Measurements from ENCODE around the gene DIRAS3.
"Not testable (repeated sequence)": the region's sequence is repeated elsewhere in the genome, so short reads cannot be mapped to it uniquely, and the experiment has no call there.

Gene DIRAS3

GRCh38 chr1:68078647-68079046 lies 28.2 kb upstream of the DIRAS3 start:
- Histone ChIP-seq H3K9ac (ENCODE audit: low read length) (no peak overlapping the region), H3K79me2 (ENCODE audit: insufficient read depth, low read length) (no peaks in the 10 kb centered on the region), H3F3A (ENCODE audit: insufficient read depth, low read length) (no peaks in the 10 kb centered on the region), H3K9me3 (ENCODE audit: low read length) (no peaks in the 10 kb centered on the region), H3K27ac (ENCODE audit: low read depth, low read length, poor library complexity, severe bottlenecking) (no peak overlapping the region), H2AFZ (ENCODE audit: low read length) (no peak overlapping the region), H3K4me2 (ENCODE audit: low read length) (no peak overlapping the region), H3K4me3 (ENCODE audit: low read depth, low read length, poor library complexity, severe bottlenecking) (no peak overlapping the region), H3K36me3 (ENCODE audit: insufficient read depth, low read length) (no peaks in the 10 kb centered on the region), H3K4me1 (ENCODE audit: insufficient read depth, low read length, severe bottlenecking) (no peaks in the 10 kb centered on the region), H3K9me2 (ENCODE audit: low read depth, low read length) (no peaks in the 10 kb centered on the region), H3K27me3 (ENCODE audit: insufficient read depth, low read length) (no peaks in the 10 kb centered on the region), H4K20me1 (ENCODE audit: insufficient read depth, low read length) (no peaks in the 10 kb centered on the region)
- TF ChIP-seq, protein P1, sequence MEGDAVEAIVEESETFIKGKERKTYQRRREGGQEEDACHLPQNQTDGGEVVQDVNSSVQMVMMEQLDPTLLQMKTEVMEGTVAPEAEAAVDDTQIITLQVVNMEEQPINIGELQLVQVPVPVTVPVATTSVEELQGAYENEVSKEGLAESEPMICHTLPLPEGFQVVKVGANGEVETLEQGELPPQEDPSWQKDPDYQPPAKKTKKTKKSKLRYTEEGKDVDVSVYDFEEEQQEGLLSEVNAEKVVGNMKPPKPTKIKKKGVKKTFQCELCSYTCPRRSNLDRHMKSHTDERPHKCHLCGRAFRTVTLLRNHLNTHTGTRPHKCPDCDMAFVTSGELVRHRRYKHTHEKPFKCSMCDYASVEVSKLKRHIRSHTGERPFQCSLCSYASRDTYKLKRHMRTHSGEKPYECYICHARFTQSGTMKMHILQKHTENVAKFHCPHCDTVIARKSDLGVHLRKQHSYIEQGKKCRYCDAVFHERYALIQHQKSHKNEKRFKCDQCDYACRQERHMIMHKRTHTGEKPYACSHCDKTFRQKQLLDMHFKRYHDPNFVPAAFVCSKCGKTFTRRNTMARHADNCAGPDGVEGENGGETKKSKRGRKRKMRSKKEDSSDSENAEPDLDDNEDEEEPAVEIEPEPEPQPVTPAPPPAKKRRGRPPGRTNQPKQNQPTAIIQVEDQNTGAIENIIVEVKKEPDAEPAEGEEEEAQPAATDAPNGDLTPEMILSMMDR (IDR thresholded peaks at IDR 0.05; ENCODE audit: low read length) = no peak
- TF ChIP-seq EZH2 (IDR thresholded peaks at IDR 0.05; ENCODE audit: borderline replicate concordance, low read length) = no peak

GRCh38 chr1:68074472-68074871 lies 24.0 kb upstream of the DIRAS3 start:
- Histone ChIP-seq H3K4me3 (ENCODE audit: low read depth, low read length, poor library complexity, severe bottlenecking) (no peak overlapping the region), H3F3A (ENCODE audit: insufficient read depth, low read length) (no peaks in the 10 kb centered on the region), H3K27ac (ENCODE audit: low read depth, low read length, poor library complexity, severe bottlenecking) (no peak overlapping the region), H3K27me3 (ENCODE audit: insufficient read depth, low read length) (no peaks in the 10 kb centered on the region), H4K20me1 (ENCODE audit: insufficient read depth, low read length) (no peaks in the 10 kb centered on the region), H3K4me2 (ENCODE audit: low read length) (no peak overlapping the region), H2AFZ (ENCODE audit: low read length) (no peak overlapping the region), H3K79me2 (ENCODE audit: insufficient read depth, low read length) (no peaks in the 10 kb centered on the region), H3K9me2 (ENCODE audit: low read depth, low read length) (no peaks in the 10 kb centered on the region), H3K9me3 (ENCODE audit: low read length) (no peaks in the 10 kb centered on the region), H3K4me1 (ENCODE audit: insufficient read depth, low read length, severe bottlenecking) (no peaks in the 10 kb centered on the region), H3K36me3 (ENCODE audit: insufficient read depth, low read length) (no peaks in the 10 kb centered on the region), H3K9ac (ENCODE audit: low read length) (no peak overlapping the region)
- TF ChIP-seq, protein P1 (IDR thresholded peaks at IDR 0.05; ENCODE audit: low read length) = no peak
- TF ChIP-seq EZH2 (IDR thresholded peaks at IDR 0.05; ENCODE audit: borderline replicate concordance, low read length) = no peak

GRCh38 chr1:68065766-68066165 lies 15.3 kb upstream of the DIRAS3 start:
- no peaks in the 10 kb centered on the region for H3K9me3 ChIP-seq (ENCODE audit: low read length)
- no peaks in the 10 kb centered on the region for H3K4me1 ChIP-seq (ENCODE audit: insufficient read depth, low read length, severe bottlenecking)
- no peaks in the 10 kb centered on the region for H3K36me3 ChIP-seq (ENCODE audit: insufficient read depth, low read length)
- no peak overlapping the region for H3K9ac ChIP-seq (ENCODE audit: low read length)
- H3K79me2 ChIP-seq (ENCODE audit: insufficient read depth, low read length) = no peaks in the 10 kb centered on the region
- no peaks in the 10 kb centered on the region for H3K9me2 ChIP-seq (ENCODE audit: low read depth, low read length)
- no peaks in the 10 kb centered on the region for H4K20me1 ChIP-seq (ENCODE audit: insufficient read depth, low read length)
- no peaks in the 10 kb centered on the region for H3K27me3 ChIP-seq (ENCODE audit: insufficient read depth, low read length)
- no peak overlapping the region for H2AFZ ChIP-seq (ENCODE audit: low read length)
- H3K4me2 ChIP-seq (ENCODE audit: low read length) = no peak overlapping the region
- H3K4me3 ChIP-seq (ENCODE audit: low read depth, low read length, poor library complexity, severe bottlenecking) = no peak overlapping the region
- H3K27ac ChIP-seq (ENCODE audit: low read depth, low read length, poor library complexity, severe bottlenecking) = no peak overlapping the region
- no peak for TF ChIP-seq EZH2 (IDR thresholded peaks at IDR 0.05; ENCODE audit: borderline replicate concordance, low read length)
- TF ChIP-seq, protein P1 (IDR thresholded peaks at IDR 0.05; ENCODE audit: low read length) = no peak
- H3F3A ChIP-seq (ENCODE audit: insufficient read depth, low read length) = no peaks in the 10 kb centered on the region

DNA sequence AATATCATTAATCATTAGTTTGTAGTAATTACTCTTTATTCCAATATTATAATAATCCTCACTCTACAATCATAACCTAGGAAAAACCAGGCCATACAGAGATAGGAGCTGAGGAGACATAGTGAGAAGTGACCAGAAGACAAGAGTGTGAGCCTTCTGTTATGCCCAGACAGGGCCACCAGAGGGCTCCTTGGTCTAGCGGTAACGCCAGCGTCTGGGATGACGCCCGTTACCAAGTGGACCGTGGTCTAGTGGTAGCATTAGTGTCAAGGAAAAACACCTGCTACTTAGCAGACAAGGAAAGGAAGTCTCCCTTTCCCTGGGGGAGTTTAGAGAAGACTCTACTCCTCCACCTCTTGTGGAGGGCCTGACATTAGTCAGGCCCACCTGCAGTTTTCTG lies 7.6 kb upstream of the DIRAS3 start:
- not testable (repeated sequence) for H4K20me1 ChIP-seq (ENCODE audit: insufficient read depth, low read length); H3K27ac ChIP-seq (ENCODE audit: low read depth, low read length, poor library complexity, severe bottlenecking); H3K4me3 ChIP-seq (ENCODE audit: low read depth, low read length, poor library complexity, severe bottlenecking); H3K9me2 ChIP-seq (ENCODE audit: low read depth, low read length); H3K79me2 ChIP-seq (ENCODE audit: insufficient read depth, low read length); H3K9me3 ChIP-seq (ENCODE audit: low read length); H3K9ac ChIP-seq (ENCODE audit: low read length); H3F3A ChIP-seq (ENCODE audit: insufficient read depth, low read length); H3K4me2 ChIP-seq (ENCODE audit: low read length); H2AFZ ChIP-seq (ENCODE audit: low read length); H3K4me1 ChIP-seq (ENCODE audit: insufficient read depth, low read length, severe bottlenecking); H3K27me3 ChIP-seq (ENCODE audit: insufficient read depth, low read length); H3K36me3 ChIP-seq (ENCODE audit: insufficient read depth, low read length)

All from OCI-LY1 (cell line).